H7 (cell line): Measurements from ENCODE around the gene VIPR1. TPM values are rescaled to one million over a fixed set of nuclear protein-coding genes. Genes with fewer than 3 reads are reported as not detected.

ENCODE experiments used
- DNase-seq: peaks from one replicate; pipeline ENCODE4 v3.0.0; 2012
- H3K27me3 ChIP-seq: 2 replicates; pipeline ENCODE4 v1.6.0; 2011; ENCODE audit warnings: mild to moderate bottlenecking, low read length; ENCODE audit not compliant: control insufficient read depth, insufficient read depth
- H3K36me3 ChIP-seq: replicated peaks from 2 replicates; pipeline ENCODE4 v1.5.1; 2011; ENCODE audit warnings: low read length; ENCODE audit not compliant: control insufficient read depth, insufficient read depth
- H3K4me3 ChIP-seq: 2 replicates; pipeline ENCODE4 v1.5.1; 2011; ENCODE audit warnings: low read depth, mild to moderate bottlenecking, control low read depth, low read length, moderate library complexity; ENCODE audit not compliant: insufficient read depth
- total RNA-seq: library from RNA; depleted of rRNA; stranded (reverse); fragments of >200 nt; shearing (Covaris generic); gene quantifications from 2 replicates; pipeline ENCODE4 v1.2.3, GENCODE V29; 2014

Gene VIPR1
- total RNA-seq, 1 experiment from 2014 or later, result 2.2 TPM

- Histone ChIP-seq H3K36me3 (no peaks in the 10 kb centered on the region), H3K4me3 (no peak overlapping the region), H3K27me3 (no peaks in the 10 kb centered on the region)
- DNase-seq, result peak; percentile 78
Observed at GRCh38 chr3:42526616-42527367, 24.3 kb downstream of the VIPR1 start.

GRCh38 chr3:42527368-42527917, 25.0 kb downstream of the VIPR1 start:
- DNase-seq, result peak; percentile 71
- no peaks in the 10 kb centered on the region for H3K36me3 ChIP-seq
- H3K27me3 ChIP-seq, result no peaks in the 10 kb centered on the region
- H3K4me3 ChIP-seq, result no peak overlapping the region

- no peaks in the 10 kb centered on the region for H3K36me3 ChIP-seq
- no peak overlapping the region for H3K4me3 ChIP-seq
- DNase-seq, result no peak
- H3K27me3 ChIP-seq, result no peaks in the 10 kb centered on the region
Observed at GRCh38 chr3:42529468-42529867, 27.0 kb downstream of the VIPR1 start.

GRCh38 chr3:42530073-42530472, 27.6 kb downstream of the VIPR1 start:
- Histone ChIP-seq H3K4me3 (no peak overlapping the region), H3K27me3 (no peaks in the 10 kb centered on the region), H3K36me3 (no peaks in the 10 kb centered on the region)
- DNase-seq, result no peak

- Histone ChIP-seq H3K36me3 (no peaks in the 10 kb centered on the region), H3K4me3 (no peak overlapping the region), H3K27me3 (no peaks in the 10 kb centered on the region)
- DNase-seq, result no peak
Observed at GRCh38 chr3:42531470-42531869, 29.0 kb downstream of the VIPR1 start.

DNA sequence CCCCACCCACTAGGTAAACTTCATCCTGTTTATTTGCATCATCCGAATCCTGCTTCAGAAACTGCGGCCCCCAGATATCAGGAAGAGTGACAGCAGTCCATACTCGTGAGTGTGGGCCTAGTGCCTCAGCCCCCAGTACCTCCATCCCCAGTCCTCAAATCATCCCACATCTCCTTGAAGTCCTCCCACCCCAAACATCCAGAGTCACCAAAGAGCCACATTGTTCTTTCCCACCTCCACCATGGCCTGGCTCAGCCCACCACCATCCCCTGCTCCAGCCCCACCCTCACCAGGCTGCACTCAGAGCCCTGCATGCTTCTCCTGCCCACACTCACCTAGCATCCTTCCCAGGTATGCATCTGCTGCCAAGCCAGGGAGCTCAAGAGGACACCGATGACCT, 29.8 kb downstream of the VIPR1 start:
- H3K27me3 ChIP-seq, result no peaks in the 10 kb centered on the region
- DNase-seq, result no peak
- no peak overlapping the region for H3K4me3 ChIP-seq
- H3K36me3 ChIP-seq, result no peaks in the 10 kb centered on the region

- H3K27me3 ChIP-seq, result no peaks in the 10 kb centered on the region
- peak; percentile 67 for DNase-seq
- no peak overlapping the region for H3K4me3 ChIP-seq
- H3K36me3 ChIP-seq, result no peaks in the 10 kb centered on the region
Observed at GRCh38 chr3:42533161-42533897, 30.9 kb downstream of the VIPR1 start.

DNA sequence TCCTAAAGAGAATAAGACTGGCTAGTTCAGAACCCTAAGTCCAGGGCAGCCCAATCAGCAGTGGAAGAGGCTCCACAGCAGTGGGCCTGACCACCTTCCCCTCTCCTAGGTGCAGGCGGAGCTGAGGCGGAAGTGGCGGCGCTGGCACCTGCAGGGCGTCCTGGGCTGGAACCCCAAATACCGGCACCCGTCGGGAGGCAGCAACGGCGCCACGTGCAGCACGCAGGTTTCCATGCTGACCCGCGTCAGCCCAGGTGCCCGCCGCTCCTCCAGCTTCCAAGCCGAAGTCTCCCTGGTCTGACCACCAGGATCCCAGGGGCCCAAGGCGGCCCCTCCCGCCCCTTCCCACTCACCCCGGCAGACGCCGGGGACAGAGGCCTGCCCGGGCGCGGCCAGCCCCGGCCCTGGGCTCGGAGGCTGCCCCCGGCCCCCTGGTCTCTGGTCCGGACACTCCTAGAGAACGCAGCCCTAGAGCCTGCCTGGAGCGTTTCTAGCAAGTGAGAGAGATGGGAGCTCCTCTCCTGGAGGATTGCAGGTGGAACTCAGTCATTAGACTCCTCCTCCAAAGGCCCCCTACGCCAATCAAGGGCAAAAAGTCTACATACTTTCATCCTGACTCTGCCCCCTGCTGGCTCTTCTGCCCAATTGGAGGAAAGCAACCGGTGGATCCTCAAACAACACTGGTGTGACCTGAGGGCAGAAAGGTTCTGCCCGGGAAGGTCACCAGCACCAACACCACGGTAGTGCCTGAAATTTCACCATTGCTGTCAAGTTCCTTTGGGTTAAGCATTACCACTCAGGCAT, 33.7 kb downstream of the VIPR1 start:
- Histone ChIP-seq H3K36me3 (no peaks in the 10 kb centered on the region), H3K4me3 (no peak overlapping the region), H3K27me3 (no peaks in the 10 kb centered on the region)
- peak; percentile 93 for DNase-seq

- no peaks in the 10 kb centered on the region for H3K36me3 ChIP-seq
- peak; percentile 8 for DNase-seq
Observed at GRCh38 chr3:42537350-42537749, 34.9 kb downstream of the VIPR1 start.

GRCh38 chr3:42539871-42540714, 37.6 kb downstream of the VIPR1 start:
- DNase-seq, result peak; percentile 95
- Histone ChIP-seq H3K4me3 (no peak overlapping the region), H3K27me3 (no peaks in the 10 kb centered on the region), H3K36me3 (no peaks in the 10 kb centered on the region)

More at GRCh38 chr3:42537350-42537749, 34.9 kb downstream of the VIPR1 start:
- Histone ChIP-seq H3K27me3 (no peaks in the 10 kb centered on the region), H3K4me3 (no peak overlapping the region)

DNA sequence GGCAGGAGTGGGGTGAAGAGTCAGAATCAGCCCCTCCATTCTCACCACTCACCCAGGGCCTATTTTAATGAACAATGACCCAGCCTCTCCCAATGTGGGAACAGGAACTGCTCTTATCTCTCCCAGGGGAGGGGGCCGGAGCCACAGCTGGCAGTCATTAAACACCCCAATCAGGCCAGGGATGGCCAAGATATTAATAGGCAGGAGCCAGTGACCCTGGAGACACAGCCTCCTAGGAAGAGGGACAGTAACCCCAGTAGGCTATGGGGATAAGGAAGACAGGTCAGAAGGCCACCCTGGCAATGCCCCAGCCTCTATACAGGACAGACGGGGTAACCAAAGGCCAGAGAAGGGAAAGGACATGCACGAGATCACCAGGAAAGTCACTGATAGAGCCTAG, 38.6 kb downstream of the VIPR1 start:
- no peak for DNase-seq
- Histone ChIP-seq H3K27me3 (no peaks in the 10 kb centered on the region), H3K36me3 (no peaks in the 10 kb centered on the region; the same call in 1 of the 2 replicates), H3K4me3 (no peak overlapping the region)

GRCh38 chr3:42544492-42545283, 42.2 kb downstream of the VIPR1 start:
- DNase-seq, result peak; percentile 40
- Histone ChIP-seq H3K27me3 (no peaks in the 10 kb centered on the region), H3K36me3 (no peaks in the 10 kb centered on the region; the same call in 1 of the 2 replicates), H3K4me3 (no peak overlapping the region)

- DNase-seq, result peak; percentile 17
- no peaks in the 10 kb centered on the region for H3K27me3 ChIP-seq
- no peak overlapping the region for H3K4me3 ChIP-seq
- no peaks in the 10 kb centered on the region; the same call in 1 of the 2 replicates for H3K36me3 ChIP-seq
Observed at GRCh38 chr3:42545284-42545900, 42.9 kb downstream of the VIPR1 start.
